Tibial nerve (tissue), 4 donors: ENCODE measurements around the gene FBXW11. TPM values are rescaled to one million over a fixed set of nuclear protein-coding genes. Genes with fewer than 3 reads are reported as not detected.

Source experiments
- DNase-seq, 2 donors: peaks; one replicate each; pipeline ENCODE4 v3.0.0-alpha.2; 2019; ENCODE audit warnings: low spot score in 2 of 2
- H3K27ac ChIP-seq, 4 donors: fragments of 200-600 bp; sonication (generic) in 3 of 4; one replicate each; pipeline ENCODE4 v1.5.1; 2017 to 2019; ENCODE audit warnings: mild to moderate bottlenecking in 1 of 4
- H3K27me3 ChIP-seq, 2 donors: fragments of 200-600 bp; sonication (generic) in 1 of 2; one replicate each; pipeline versions ENCODE4 v1.5.1 to v1.6.0; 2017 to 2019
- H3K36me3 ChIP-seq, 3 donors: fragments of 200-600 bp; sonication (generic); one replicate each; pipeline ENCODE4 v1.5.1; 2018 to 2019
- H3K4me1 ChIP-seq, 4 donors: fragments of 200-600 bp; sonication (generic) in 3 of 4; one replicate each; pipeline ENCODE4 v1.5.1; 2017 to 2019
- H3K4me3 ChIP-seq, 4 donors: fragments of 200-600 bp; sonication (generic) in 3 of 4; one replicate each; pipeline ENCODE4 v1.5.1; 2017 to 2019; ENCODE audit warnings: mild to moderate bottlenecking in 1 of 4, moderate library complexity in 1 of 4
- H3K9me3 ChIP-seq, 4 donors: fragments of 200-600 bp; sonication (generic) in 3 of 4; one replicate each; pipeline ENCODE4 v1.5.1; 2017 to 2019
- CTCF ChIP-seq, 5 experiments: fragments of 200-600 bp in 3 of 5; fragments of 450-650 bp in 2 of 5; sonication (generic) in 3 of 5; IDR thresholded peaks; one replicate each; pipeline ENCODE4 v1.5.1; 2016 to 2019; ENCODE audit warnings: antibody characterized with exemption in 5 of 5, mild to moderate bottlenecking in 3 of 5, moderate library complexity in 2 of 5
- EP300 ChIP-seq, 2 donors: sonication (generic); formaldehyde crosslinking; IDR thresholded peaks; one replicate each; pipeline ENCODE4 v1.6.1; 2017; ENCODE audit warnings: antibody characterized with exemption in 2 of 2, mild to moderate bottlenecking in 1 of 2
- POLR2A ChIP-seq, 2 donors: fragments of 450-650 bp; IDR thresholded peaks; one replicate each; pipeline ENCODE4 v1.6.1; 2017; ENCODE audit warnings: antibody characterized with exemption in 2 of 2, mild to moderate bottlenecking in 2 of 2, moderate library complexity in 2 of 2
- WGBS, 2 donors: methylation state at CpG; one replicate each; pipeline ENCODE4 v1.1.5; 2018; 5-methylcytosine and 5-hydroxymethylcytosine counted together
- total RNA-seq, 4 donors: library from RNA; depleted of rRNA; stranded (reverse); fragments of >200 nt; gene quantifications; one replicate each; pipeline ENCODE4 v1.1.0, GENCODE V29; 2016

Gene FBXW11
- total RNA-seq, 4 donors from 2014 or later, result 49.2 to 96.4 (median 73.4) TPM

GRCh38 chr5:171840711-171841522 lies 165.5 kb downstream of the FBXW11 start:
- Histone ChIP-seq H3K36me3 (peaks cover 0 to 20% (median 0%) of the 10 kb centered on the region in 3 donors), H3K4me1 (no peaks in the 10 kb centered on the region), H3K27ac (no peak overlapping the region), H3K27me3 (no peaks in the 10 kb centered on the region), H3K4me3 (no peak overlapping the region), H3K9me3 (no peaks in the 10 kb centered on the region)
- WGBS, 2 donors, result 80 to 88% methylated on average over 16 of the region's 16 CpGs
- no peak for DNase-seq
- TF ChIP-seq POLR2A (IDR thresholded peaks at IDR 0.05) (no peak), EP300 (IDR thresholded peaks at IDR 0.05) (no peak), CTCF (IDR thresholded peaks at IDR 0.05) (no peak)

- H3K36me3 ChIP-seq, result peaks cover 0 to 13% (median 0%) of the 10 kb centered on the region in 3 donors
Observed at GRCh38 chr5:171840066-171840465, 166.4 kb downstream of the FBXW11 start.

GRCh38 chr5:171839112-171839511 lies 167.3 kb downstream of the FBXW11 start:
- H3K4me3 ChIP-seq, result no peak overlapping the region
- peaks cover 0 to 12% (median 0%) of the 10 kb centered on the region in 3 donors for H3K36me3 ChIP-seq
- TF ChIP-seq POLR2A (IDR thresholded peaks at IDR 0.05) (no peak), CTCF (IDR thresholded peaks at IDR 0.05) (no peak), EP300 (IDR thresholded peaks at IDR 0.05) (no peak)
- no peak for DNase-seq
- no peaks in the 10 kb centered on the region for H3K27me3 ChIP-seq
- H3K9me3 ChIP-seq, result no peaks in the 10 kb centered on the region
- H3K27ac ChIP-seq, result no peak overlapping the region
- 80 to 90% methylated on average over 2 of the region's 2 CpGs for WGBS, 2 donors
- no peaks in the 10 kb centered on the region for H3K4me1 ChIP-seq

More at GRCh38 chr5:171840066-171840465, 166.4 kb downstream of the FBXW11 start:
- no peak overlapping the region for H3K27ac ChIP-seq
- no peak overlapping the region for H3K4me3 ChIP-seq
- no peak for DNase-seq
- 40 to 50% methylated on average over 2 of the region's 2 CpGs for WGBS, 2 donors
- H3K27me3 ChIP-seq, result no peaks in the 10 kb centered on the region
- no peak for TF ChIP-seq POLR2A (IDR thresholded peaks at IDR 0.05)
- TF ChIP-seq EP300 (IDR thresholded peaks at IDR 0.05), result no peak
- TF ChIP-seq CTCF (IDR thresholded peaks at IDR 0.05), result no peak
- H3K4me1 ChIP-seq, result no peaks in the 10 kb centered on the region
- no peaks in the 10 kb centered on the region for H3K9me3 ChIP-seq

- DNase-seq, result no peak
- Histone ChIP-seq H3K27me3 (no peaks in the 10 kb centered on the region), H3K4me1 (no peaks in the 10 kb centered on the region), H3K9me3 (peaks cover 0 to 7% (median 0%) of the 10 kb centered on the region in 4 donors), H3K27ac (no peak overlapping the region), H3K4me3 (no peak overlapping the region), H3K36me3 (peaks cover 0 to 10% (median 0%) of the 10 kb centered on the region in 3 donors)
- 68 to 78% methylated on average over 12 of the region's 12 CpGs for WGBS, 2 donors
- TF ChIP-seq POLR2A (IDR thresholded peaks at IDR 0.05), result no peak
- no peak for TF ChIP-seq EP300 (IDR thresholded peaks at IDR 0.05)
- TF ChIP-seq CTCF (IDR thresholded peaks at IDR 0.05), result no peak
Observed at GRCh38 chr5:171838066-171838465, 168.4 kb downstream of the FBXW11 start.

- H3K9me3 ChIP-seq, result peaks cover 0 to 8% (median 0%) of the 10 kb centered on the region in 4 donors
- no peaks in the 10 kb centered on the region for H3K4me1 ChIP-seq
- DNase-seq, result no peak
- H3K4me3 ChIP-seq, result no peak overlapping the region
- H3K27ac ChIP-seq, result no peak overlapping the region
- no peaks in the 10 kb centered on the region for H3K27me3 ChIP-seq
- H3K36me3 ChIP-seq, result peaks cover 0 to 8% (median 0%) of the 10 kb centered on the region in 3 donors
- no peak for TF ChIP-seq CTCF (IDR thresholded peaks at IDR 0.05)
- TF ChIP-seq EP300 (IDR thresholded peaks at IDR 0.05), result no peak
- no peak for TF ChIP-seq POLR2A (IDR thresholded peaks at IDR 0.05)
Observed at GRCh38 chr5:171837522-171837921, 168.9 kb downstream of the FBXW11 start.
